Subcutaneous adipose tissue (tissue), 4 donors: Measurements from ENCODE around the gene HIPK2. TPM values are rescaled to one million over a fixed set of nuclear protein-coding genes. Genes with fewer than 3 reads are reported as not detected.

ENCODE experiments used
- CTCF ChIP-seq: fragments of 450-650 bp; IDR thresholded peaks from one replicate; pipeline ENCODE4 v1.5.1; 2016; ENCODE audit warnings: low read depth, mild to moderate bottlenecking, control low read depth, antibody characterized with exemption, moderate library complexity
- total RNA-seq, 4 donors: library from RNA; depleted of rRNA; stranded (reverse); fragments of >200 nt; gene quantifications; one replicate each; pipeline ENCODE4 v1.1.0, GENCODE V29; 2016

Gene HIPK2
- total RNA-seq, 4 donors from 2014 or later = 30.4 to 89.8 (median 60.9) TPM

GRCh38 chr7:139682136-139683013 lies 95.4 kb downstream of the HIPK2 start:
- no peak for TF ChIP-seq CTCF

GRCh38 chr7:139681812-139682135 lies 96.0 kb downstream of the HIPK2 start:
- TF ChIP-seq CTCF = no peak

GRCh38 chr7:139681463-139681755 lies 96.4 kb downstream of the HIPK2 start:
- no peak for TF ChIP-seq CTCF

GRCh38 chr7:139680676-139681462 lies 96.9 kb downstream of the HIPK2 start:
- no peak for TF ChIP-seq CTCF

DNA sequence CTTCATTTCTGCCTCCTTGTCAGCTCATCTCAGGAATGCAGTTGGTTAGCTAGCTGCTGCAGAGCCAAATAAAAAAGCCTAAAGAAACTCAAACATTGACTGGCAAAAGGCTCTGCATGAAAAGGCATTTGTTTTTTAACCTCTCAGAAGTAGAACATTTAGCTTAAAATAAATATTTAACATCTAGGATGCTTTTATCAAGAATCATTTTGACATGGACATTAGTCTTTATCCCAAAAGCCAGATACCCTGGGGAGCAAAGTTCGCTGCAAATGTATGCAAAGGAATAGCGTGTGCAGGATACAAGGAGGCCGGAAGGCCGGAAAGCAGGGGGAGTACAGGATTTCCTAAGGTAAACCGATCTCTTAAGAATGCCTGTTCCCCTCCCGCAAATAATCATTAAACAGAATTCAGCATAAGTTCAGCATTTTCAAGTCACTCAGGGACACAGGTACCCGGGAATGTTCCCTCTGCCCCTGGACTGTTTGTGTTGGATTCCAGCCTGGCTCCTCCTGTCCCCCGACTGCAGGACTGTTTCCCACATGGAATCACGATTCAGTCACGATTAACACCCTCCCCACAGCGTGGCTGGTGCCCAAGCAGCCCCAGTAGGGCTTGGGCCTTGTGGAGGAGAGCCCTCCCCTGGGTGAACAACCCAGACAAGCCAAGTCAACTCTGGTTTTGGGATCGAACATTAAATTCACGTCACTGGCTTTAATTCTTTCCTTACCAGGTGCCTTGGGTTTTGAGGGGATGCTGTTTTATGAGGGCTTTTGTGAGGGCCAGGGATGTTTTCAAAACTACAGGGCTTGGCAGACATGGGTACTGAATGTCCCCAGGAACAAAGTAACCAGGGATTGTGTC lies 97.8 kb downstream of the HIPK2 start:
- no peak for TF ChIP-seq CTCF

DNA sequence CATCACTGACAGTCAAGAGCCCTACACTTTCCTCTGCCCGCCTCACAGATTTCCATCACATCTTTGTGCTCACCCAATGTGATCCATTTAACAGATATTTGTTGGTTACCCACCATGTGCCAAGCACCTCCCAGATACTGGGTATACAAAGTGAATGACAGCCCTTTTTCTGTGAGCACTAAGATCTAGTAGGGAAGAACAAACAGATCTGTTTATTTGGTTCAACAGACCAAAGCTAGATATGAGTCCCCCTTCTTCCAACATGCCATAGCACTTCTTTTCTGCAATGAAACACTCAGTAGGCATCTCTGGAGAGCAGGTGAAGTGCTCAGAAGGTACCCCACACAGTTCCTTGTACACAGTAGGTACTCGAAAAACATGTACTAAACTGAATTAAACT lies 101.4 kb downstream of the HIPK2 start:
- no peak for TF ChIP-seq CTCF
